ENCODE measurements around the gene MRPL24. TPM values are rescaled to one million over a fixed set of nuclear protein-coding genes. Genes with fewer than 3 reads are reported as not detected.

Gene MRPL24
- total and polyA plus RNA-seq, 9 of the 15 experiments (the other 6 are each of a cell fraction or from before 2014, with no cell fraction given), result 74.3 to 267 (median 113) TPM

DNA sequence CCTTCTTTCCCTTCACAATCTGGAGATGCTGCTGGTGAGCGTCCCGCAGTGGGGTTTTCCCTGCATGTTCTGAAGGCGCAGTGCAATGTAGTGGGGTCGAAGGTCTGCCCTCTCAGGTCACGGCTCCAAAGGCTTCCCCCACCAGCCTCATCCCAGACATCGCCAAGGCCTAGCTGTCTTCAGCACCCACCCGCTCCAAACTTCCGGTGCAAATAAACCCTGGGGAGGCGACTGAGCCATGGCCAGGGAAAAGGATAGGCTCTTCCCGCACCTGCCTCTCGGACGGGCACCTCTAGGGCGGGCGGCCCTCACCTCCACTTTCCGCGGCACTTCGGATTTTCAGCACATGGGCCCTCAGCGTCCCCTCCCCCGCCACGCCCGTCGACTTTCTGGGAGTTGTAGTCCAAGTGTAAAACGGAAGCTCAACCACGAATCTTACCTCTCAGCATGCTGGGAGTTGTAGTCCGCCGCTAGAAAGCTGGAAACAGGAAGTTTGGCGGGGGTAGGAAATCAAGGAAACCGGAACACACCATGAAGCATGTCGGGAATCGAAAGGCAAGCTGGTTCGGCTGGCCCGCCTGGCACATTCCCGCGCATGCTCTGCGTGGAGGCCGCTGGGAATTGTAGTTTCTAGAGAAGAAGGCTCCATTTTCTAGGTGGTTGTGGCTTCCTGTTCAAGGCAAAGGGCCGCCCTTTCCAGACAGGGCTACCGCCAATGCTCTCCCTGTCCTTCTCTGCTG, at the start of gene MRPL24 (continued):
- TF ChIP-seq ZBTB7A (IDR thresholded peaks at IDR 0.05; ENCODE audit: borderline replicate concordance, control insufficient read depth, low read depth, low read length) (peak; percentile 55; the same call in 1 of the 2 replicates), ZNF311 (CRISPR knock-in tag; IDR thresholded peaks at IDR 0.05) (no peak), FOXK1 (CRISPR knock-in tag; IDR thresholded peaks at IDR 0.05; ENCODE audit: borderline replicate concordance) (0 out of 2 replicates have a peak, but pooled peaks have one; percentile 60), KLF13 (tag; IDR thresholded peaks at IDR 0.05; ENCODE audit: borderline replicate concordance, low read depth) (peak; percentile 61), RCOR1 (IDR thresholded peaks at IDR 0.05; ENCODE audit: borderline replicate concordance in 1 of 2, low read depth in 2 of 2, low read length in 2 of 2) (peak in 1 of 2 experiments; percentile 44; a peak in 1 of 4 replicates), MBD2 (IDR thresholded peaks at IDR 0.05; ENCODE audit: borderline replicate concordance, low read depth) (peak; percentile 96), ARNT (IDR thresholded peaks at IDR 0.05) (0 out of 4 replicates have a peak, but pooled peaks of 1 of the 2 experiments have one; percentile 18), ESRRA (IDR thresholded peaks at IDR 0.05; ENCODE audit: borderline replicate concordance, low read depth) (peak; percentile 5; the same call in 1 of the 2 replicates), FOXM1 (IDR thresholded peaks at IDR 0.05; ENCODE audit: low read depth) (no peak), FOXM1 (CRISPR knock-in tag; IDR thresholded peaks at IDR 0.05; ENCODE audit: low read depth) (peak; percentile 95; the same call in 1 of the 2 replicates)
- TF ChIP-seq, protein P1, sequence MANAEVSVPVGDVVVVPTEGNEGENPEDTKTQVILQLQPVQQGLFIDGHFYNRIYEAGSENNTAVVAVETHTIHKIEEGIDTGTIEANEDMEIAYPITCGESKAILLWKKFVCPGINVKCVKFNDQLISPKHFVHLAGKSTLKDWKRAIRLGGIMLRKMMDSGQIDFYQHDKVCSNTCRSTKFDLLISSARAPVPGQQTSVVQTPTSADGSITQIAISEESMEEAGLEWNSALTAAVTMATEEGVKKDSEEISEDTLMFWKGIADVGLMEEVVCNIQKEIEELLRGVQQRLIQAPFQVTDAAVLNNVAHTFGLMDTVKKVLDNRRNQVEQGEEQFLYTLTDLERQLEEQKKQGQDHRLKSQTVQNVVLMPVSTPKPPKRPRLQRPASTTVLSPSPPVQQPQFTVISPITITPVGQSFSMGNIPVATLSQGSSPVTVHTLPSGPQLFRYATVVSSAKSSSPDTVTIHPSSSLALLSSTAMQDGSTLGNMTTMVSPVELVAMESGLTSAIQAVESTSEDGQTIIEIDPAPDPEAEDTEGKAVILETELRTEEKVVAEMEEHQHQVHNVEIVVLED (CRISPR knock-in tag; IDR thresholded peaks at IDR 0.05), result peak; percentile 73
- TF ChIP-seq, protein P2, sequence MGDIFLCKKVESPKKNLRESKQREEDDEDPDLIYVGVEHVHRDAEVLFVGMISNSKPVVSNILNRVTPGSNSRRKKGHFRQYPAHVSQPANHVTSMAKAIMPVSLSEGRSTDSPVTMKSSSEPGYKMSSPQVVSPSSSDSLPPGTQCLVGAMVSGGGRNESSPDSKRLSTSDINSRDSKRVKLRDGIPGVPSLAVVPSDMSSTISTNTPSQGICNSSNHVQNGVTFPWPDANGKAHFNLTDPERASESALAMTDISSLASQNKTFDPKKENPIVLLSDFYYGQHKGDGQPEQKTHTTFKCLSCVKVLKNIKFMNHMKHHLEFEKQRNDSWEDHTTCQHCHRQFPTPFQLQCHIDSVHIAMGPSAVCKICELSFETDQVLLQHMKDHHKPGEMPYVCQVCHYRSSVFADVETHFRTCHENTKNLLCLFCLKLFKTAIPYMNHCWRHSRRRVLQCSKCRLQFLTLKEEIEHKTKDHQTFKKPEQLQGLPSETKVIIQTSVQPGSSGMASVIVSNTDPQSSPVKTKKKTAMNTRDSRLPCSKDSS (IDR thresholded peaks at IDR 0.05; ENCODE audit: low read depth, partially characterized antibody), result no peak
- TF ChIP-seq, protein P3, sequence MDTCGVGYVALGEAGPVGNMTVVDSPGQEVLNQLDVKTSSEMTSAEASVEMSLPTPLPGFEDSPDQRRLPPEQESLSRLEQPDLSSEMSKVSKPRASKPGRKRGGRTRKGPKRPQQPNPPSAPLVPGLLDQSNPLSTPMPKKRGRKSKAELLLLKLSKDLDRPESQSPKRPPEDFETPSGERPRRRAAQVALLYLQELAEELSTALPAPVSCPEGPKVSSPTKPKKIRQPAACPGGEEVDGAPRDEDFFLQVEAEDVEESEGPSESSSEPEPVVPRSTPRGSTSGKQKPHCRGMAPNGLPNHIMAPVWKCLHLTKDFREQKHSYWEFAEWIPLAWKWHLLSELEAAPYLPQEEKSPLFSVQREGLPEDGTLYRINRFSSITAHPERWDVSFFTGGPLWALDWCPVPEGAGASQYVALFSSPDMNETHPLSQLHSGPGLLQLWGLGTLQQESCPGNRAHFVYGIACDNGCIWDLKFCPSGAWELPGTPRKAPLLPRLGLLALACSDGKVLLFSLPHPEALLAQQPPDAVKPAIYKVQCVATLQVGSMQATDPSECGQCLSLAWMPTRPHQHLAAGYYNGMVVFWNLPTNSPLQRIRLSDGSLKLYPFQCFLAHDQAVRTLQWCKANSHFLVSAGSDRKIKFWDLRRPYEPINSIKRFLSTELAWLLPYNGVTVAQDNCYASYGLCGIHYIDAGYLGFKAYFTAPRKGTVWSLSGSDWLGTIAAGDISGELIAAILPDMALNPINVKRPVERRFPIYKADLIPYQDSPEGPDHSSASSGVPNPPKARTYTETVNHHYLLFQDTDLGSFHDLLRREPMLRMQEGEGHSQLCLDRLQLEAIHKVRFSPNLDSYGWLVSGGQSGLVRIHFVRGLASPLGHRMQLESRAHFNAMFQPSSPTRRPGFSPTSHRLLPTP (IDR thresholded peaks at IDR 0.05; ENCODE audit: borderline replicate concordance, extremely low read depth, insufficient read length), result no peak
- TF ChIP-seq, protein P4, sequence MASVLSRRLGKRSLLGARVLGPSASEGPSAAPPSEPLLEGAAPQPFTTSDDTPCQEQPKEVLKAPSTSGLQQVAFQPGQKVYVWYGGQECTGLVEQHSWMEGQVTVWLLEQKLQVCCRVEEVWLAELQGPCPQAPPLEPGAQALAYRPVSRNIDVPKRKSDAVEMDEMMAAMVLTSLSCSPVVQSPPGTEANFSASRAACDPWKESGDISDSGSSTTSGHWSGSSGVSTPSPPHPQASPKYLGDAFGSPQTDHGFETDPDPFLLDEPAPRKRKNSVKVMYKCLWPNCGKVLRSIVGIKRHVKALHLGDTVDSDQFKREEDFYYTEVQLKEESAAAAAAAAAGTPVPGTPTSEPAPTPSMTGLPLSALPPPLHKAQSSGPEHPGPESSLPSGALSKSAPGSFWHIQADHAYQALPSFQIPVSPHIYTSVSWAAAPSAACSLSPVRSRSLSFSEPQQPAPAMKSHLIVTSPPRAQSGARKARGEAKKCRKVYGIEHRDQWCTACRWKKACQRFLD (CRISPR knock-in tag; IDR thresholded peaks at IDR 0.05), result no peak
- TF ChIP-seq, protein P5, sequence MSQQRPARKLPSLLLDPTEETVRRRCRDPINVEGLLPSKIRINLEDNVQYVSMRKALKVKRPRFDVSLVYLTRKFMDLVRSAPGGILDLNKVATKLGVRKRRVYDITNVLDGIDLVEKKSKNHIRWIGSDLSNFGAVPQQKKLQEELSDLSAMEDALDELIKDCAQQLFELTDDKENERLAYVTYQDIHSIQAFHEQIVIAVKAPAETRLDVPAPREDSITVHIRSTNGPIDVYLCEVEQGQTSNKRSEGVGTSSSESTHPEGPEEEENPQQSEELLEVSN (IDR thresholded peaks at IDR 0.05; ENCODE audit: borderline replicate concordance in 1 of 2, extremely low read depth in 1 of 2, insufficient read depth in 1 of 2, insufficient read length in 1 of 2, low read depth in 1 of 2, low read length in 1 of 2, poor library complexity in 1 of 2, severe bottlenecking in 1 of 2), result peak; percentile 88 to 94
